Dermis microvascular lymphatic vessel endothelial cell (primary cell): ENCODE results near the gene SARDH. TPM values are rescaled to one million over a fixed set of nuclear protein-coding genes. Genes with fewer than 3 reads are reported as not detected.
"Not testable (repeated sequence)": the region's sequence is repeated elsewhere in the genome, so short reads cannot be mapped to it uniquely, and the experiment has no call there.

Experiments used
- DNase-seq, 2 donors: peaks; one replicate each; pipeline versions ENCODE4 v3.0.0 to v3.0.0-alpha.2; 2010; ENCODE audit warnings: low read depth in 2 of 2
- total RNA-seq: library from RNA; depleted of rRNA; stranded (reverse); fragments of >200 nt; gene quantifications from 2 replicates; pipeline ENCODE4 v1.2.1, GENCODE V29; 2014

SARDH gene
- total RNA-seq, 1 donor from 2014 or later: under 0.01 TPM

DNA sequence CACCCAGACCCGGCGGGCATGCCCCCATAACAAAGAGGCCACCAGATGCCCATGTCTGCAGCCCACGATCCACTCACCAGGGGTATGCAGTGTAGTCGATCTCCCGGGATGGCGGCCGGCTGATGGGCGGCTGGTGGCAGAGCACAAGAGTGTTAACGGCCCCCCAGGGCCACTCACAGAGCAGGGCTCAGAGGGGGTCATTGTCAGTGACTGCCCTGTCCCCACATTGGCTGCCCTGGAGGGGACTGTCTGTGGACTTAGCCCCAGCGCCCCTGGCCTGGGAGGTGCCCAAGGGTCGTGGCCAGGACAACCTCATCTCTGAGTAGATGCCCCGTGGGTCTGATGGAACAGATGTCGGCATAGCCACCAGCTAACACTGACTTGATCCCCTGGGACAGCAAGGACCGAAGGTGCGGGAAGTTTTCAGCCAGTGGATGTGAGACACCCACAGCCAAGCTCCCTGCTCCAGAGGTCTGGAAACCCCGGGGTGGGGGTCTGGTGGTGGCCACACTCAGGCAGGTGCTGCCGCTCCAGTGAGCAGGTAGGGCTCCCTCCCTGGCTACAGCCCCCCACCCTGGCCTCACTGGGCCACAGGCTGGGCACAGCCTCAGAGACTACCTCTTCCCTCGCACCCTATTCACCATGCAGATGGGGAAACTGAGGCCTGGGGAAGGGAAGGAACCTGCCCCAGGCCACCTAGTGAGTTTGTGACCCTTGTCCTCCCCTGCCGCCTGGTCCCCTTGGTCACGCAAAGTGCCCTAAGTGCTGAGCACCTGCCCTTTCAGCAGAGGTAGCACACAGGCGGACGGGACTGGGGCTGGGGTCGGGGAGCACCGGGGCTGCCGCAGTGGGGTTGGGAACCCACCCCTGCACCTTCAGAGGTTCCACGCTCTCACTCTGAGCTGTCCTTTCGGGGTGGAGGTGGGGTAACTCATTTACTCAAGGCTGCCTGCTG lies 38.1 kb upstream of the SARDH start:
- DNase-seq: no peak

- no peak for DNase-seq
These were observed 37.1 kb upstream of the SARDH start for GRCh38 chr9:133775291-133775690.

- DNase-seq: no peak
These were observed 36.6 kb upstream of the SARDH start for GRCh38 chr9:133774799-133775198.

DNA sequence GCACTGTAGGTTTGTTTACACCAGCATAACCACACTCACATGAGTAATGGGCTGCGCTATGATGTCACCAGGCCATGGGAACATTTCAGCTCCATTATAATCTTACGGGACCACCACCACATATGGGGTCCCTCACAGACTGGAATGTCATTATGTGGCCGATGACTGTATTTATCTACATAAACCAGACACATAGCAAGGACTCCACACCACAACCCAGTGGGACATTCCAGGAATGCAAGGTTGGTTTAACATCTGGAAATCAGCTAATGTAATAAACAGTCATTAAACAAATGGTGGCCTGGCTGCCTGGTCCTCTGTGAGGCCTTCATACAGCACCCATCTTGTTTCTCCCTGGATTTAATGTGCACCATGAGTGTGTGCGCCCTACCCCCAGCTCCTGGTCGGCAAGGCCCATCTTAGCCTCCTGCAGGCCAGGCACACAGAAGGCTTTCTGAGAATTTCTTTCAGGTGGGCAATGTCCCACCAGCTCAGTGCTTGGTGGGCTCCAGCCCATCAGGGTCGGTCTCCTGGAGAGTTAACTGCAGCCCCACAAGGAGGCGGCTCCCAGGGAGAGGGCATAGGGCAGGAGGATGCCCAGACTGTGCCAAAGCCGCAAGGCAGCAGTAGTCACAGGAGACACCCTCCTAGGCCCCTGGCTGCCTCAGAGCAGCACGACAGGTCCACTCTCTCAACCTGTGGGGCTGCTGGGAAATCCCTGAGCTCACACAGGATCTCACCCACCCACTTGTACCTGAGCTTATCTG lies 35.9 kb upstream of the SARDH start:
- no peak for DNase-seq

DNA sequence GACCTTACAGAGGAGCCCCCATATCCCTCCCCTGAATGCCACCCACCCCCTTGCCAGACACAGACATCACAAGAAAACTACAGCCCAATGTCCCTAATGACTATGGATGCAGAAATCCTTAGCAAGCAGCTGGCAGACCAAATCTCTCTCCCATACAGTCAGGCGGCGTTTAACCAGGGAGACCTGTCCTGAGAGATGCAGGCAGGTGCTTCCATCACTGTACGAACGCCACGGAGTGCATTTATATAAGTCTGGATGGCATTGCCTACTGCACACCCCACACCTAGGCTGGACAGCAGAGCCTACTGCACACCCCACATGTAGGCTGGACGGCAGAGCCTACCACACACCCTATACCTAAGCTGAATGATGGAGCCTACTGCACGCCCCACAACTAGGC lies 34.4 kb upstream of the SARDH start:
- DNase-seq: no peak

GRCh38 chr9:133771486-133772482 lies 33.6 kb upstream of the SARDH start:
- DNase-seq: no peak

DNA sequence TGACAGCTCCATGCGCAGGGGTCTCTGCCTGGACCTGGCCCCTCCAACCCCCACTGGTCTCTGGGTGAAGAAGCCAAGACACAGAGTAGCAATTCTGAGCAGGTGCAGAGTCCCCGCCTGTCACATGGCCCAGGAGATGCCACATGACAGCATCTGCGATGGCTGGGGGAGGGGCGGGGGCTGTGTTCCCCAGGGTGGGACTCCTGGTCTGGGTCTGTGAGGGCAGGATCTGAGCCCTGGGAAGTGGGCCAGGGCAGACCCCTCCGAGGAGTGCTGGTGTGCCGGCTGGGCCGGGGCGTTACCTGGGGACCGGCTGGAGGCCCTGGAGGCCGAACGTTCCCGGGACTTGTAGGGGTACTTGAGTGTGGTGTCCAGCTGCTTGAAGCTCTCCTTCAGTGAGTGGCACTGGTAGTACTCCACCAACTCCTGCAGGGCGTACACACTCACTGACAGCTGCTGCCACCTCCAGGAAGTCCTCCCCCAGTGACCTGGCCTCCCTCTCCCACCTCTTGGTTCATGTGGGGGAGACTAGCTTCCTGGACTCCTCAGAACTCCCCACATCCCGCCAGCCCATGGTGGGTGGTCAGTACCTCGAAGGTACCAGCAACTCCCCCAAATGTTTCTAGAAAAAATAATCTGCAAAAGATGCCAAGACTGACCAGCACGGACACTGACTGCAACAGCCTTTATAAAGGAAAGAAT lies 32.1 kb upstream of the SARDH start:
- DNase-seq: no peak

DNA sequence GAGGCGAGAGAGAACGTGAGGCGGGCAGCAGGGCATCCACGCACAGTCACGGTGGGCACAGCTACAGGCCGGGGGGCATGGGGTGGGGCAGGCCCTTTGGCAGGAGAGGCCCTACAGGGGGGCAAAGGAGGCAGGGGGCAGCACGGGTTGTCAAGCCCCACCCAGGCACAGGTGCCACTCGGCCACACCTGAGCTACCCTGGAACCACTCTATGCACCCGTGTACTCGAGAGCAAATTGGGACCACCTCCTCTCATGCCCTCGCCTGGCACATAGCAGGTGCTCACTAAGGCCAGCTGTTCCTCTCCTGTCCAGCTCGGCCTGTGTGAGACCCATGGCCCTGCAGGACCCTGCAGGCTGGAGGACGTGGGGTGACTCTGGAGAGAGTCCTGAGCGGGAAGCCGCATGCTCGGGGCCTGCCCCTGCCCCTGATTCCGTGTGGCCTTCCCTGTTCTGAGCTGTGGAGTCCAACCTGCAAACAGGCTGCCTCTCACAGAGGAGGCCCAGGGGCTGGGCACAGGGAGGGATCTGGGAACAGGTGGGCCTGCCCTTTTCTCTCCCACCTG lies 31.4 kb upstream of the SARDH start:
- DNase-seq: no peak

DNA sequence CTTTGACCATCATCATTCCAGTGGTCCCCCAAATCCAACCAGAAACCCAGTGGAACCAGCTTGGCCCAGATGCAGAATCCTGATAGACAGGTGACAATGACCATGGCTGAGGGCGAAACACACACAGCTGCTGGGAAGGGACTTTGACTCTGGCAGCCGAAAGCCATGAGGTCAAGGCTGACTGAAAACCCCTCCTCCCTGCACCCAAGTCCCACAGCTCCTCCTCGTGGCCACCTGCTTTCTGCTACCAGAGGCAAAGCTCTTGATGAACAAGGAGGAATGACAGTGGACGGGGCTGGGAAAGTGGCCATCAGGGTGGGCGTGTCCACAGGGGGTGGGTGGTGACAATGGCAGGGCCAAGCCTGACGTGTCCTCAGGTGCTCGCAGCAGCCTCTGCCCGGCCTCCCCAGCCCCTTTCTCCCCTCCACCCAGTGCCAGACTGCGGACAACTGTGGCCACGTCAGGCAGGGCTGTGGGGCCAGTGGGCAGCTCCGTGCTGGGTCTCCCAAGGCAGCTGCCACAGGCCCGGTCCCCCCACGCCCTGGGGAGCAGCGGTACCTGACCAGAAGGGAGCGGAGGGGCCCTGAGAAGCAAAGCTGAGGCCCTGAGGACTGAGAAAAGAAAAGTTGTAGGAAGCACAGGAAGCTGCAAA lies 30.8 kb upstream of the SARDH start:
- no peak for DNase-seq

- DNase-seq: no peak
These were observed 30.3 kb upstream of the SARDH start for GRCh38 chr9:133768371-133768858.

GRCh38 chr9:133767625-133768024 lies 29.5 kb upstream of the SARDH start:
- no peak for DNase-seq

- DNase-seq: no peak
These were observed 28.9 kb upstream of the SARDH start for GRCh38 chr9:133767008-133767407.

GRCh38 chr9:133766234-133766633 lies 28.1 kb upstream of the SARDH start:
- DNase-seq: not testable (repeated sequence)

- DNase-seq: no peak
These were observed 25.4 kb upstream of the SARDH start for GRCh38 chr9:133763272-133764183.

- DNase-seq: no peak
These were observed 24.5 kb upstream of the SARDH start for GRCh38 chr9:133762488-133763271.

GRCh38 chr9:133761641-133762248 lies 23.6 kb upstream of the SARDH start:
- no peak for DNase-seq

- no peak for DNase-seq
These were observed 22.6 kb upstream of the SARDH start for GRCh38 chr9:133760713-133761290.
